HCT116 (cell line): ENCODE measurements around the gene PEX10.

Experiments used
- CEBPB ChIP-seq: IDR thresholded peaks from 2 replicates; pipeline ENCODE4 v1.6.1; 2012; ENCODE audit warnings: low read depth
- EZH2phosphoT487 ChIP-seq: fragments of 200-600 bp; IDR thresholded peaks from 2 replicates; pipeline ENCODE4 v1.6.1; 2018; ENCODE audit warnings: antibody characterized with exemption, borderline replicate concordance
- FOSL1 ChIP-seq: IDR thresholded peaks from 2 replicates; pipeline ENCODE4 v1.6.1; 2012; ENCODE audit warnings: low read depth
- POLR2A ChIP-seq: IDR thresholded peaks from 2 replicates; pipeline ENCODE4 v1.7.0; 2011; ENCODE audit warnings: borderline replicate concordance; ENCODE audit not compliant: insufficient read depth, insufficient read length; ENCODE audit errors: extremely low read depth
- TF ChIP-seq, protein P1 (sequence below), 3 experiments: fragments of 200-600 bp in 1 of 3; sonication (generic) in 1 of 3; IDR thresholded peaks in 2 of 3; conservative IDR thresholded peaks in 1 of 3; 2 replicates each; pipeline ENCODE4 v1.5.1; 2012 to 2017; ENCODE audit warnings: low read depth in 2 of 3, low read length in 2 of 3, antibody characterized with exemption in 1 of 3, borderline replicate concordance in 1 of 3, control low read depth in 1 of 3, mild to moderate bottlenecking in 1 of 3, mixed read lengths in 1 of 3, mixed run types in 1 of 3, moderate library complexity in 1 of 3; ENCODE audit not compliant: insufficient read depth in 1 of 3
- TF ChIP-seq, protein P2 (sequence below): IDR thresholded peaks from 2 replicates; pipeline ENCODE4 v1.6.1; 2012
- TF ChIP-seq, protein P3 (sequence below): IDR thresholded peaks from 2 replicates; pipeline ENCODE4 v1.6.1; 2012; ENCODE audit warnings: low read depth
- TF ChIP-seq, protein P4 (sequence below): IDR thresholded peaks from 2 replicates; pipeline ENCODE4 v1.6.1; 2011; ENCODE audit warnings: mild to moderate bottlenecking, low read length, moderate library complexity; ENCODE audit not compliant: insufficient replicate concordance; ENCODE audit errors: extremely low read depth

DNA sequence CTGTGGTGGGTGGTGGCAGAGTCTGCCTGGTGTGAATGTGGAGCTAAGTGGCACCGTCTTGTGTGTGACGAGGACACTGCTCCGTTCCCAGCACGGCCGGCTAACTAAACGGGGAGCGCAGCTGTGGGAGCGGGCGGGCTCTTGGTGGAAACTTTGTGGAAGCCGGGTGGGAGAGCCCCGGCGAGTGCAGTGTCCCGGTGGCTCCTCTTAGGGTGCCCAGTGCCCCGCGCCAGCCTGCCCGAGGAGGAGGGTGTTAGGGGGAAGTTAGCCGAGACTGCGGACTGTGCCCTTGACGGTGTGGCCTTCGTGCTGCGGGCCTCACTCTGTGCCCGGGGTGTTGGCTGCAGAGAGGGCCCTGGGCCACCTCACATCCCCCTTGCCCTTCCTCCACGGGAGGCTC, 9.9 kb downstream of the PEX10 start:
- TF ChIP-seq, protein P1, sequence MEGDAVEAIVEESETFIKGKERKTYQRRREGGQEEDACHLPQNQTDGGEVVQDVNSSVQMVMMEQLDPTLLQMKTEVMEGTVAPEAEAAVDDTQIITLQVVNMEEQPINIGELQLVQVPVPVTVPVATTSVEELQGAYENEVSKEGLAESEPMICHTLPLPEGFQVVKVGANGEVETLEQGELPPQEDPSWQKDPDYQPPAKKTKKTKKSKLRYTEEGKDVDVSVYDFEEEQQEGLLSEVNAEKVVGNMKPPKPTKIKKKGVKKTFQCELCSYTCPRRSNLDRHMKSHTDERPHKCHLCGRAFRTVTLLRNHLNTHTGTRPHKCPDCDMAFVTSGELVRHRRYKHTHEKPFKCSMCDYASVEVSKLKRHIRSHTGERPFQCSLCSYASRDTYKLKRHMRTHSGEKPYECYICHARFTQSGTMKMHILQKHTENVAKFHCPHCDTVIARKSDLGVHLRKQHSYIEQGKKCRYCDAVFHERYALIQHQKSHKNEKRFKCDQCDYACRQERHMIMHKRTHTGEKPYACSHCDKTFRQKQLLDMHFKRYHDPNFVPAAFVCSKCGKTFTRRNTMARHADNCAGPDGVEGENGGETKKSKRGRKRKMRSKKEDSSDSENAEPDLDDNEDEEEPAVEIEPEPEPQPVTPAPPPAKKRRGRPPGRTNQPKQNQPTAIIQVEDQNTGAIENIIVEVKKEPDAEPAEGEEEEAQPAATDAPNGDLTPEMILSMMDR (IDR thresholded peaks at IDR 0.05 in 2 of 3, conservative IDR thresholded peaks at IDR 0.05 in 1 of 3; ENCODE audit: borderline replicate concordance in 1 of 3, insufficient read depth in 1 of 3, low read depth in 2 of 3, low read length in 2 of 3): no peak
- TF ChIP-seq CEBPB (no peak), POLR2A (no peak), FOSL1 (no peak), EZH2phosphoT487 (no peak)
- TF ChIP-seq, protein P2, sequence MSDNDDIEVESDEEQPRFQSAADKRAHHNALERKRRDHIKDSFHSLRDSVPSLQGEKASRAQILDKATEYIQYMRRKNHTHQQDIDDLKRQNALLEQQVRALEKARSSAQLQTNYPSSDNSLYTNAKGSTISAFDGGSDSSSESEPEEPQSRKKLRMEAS: no peak
- TF ChIP-seq, protein P3, sequence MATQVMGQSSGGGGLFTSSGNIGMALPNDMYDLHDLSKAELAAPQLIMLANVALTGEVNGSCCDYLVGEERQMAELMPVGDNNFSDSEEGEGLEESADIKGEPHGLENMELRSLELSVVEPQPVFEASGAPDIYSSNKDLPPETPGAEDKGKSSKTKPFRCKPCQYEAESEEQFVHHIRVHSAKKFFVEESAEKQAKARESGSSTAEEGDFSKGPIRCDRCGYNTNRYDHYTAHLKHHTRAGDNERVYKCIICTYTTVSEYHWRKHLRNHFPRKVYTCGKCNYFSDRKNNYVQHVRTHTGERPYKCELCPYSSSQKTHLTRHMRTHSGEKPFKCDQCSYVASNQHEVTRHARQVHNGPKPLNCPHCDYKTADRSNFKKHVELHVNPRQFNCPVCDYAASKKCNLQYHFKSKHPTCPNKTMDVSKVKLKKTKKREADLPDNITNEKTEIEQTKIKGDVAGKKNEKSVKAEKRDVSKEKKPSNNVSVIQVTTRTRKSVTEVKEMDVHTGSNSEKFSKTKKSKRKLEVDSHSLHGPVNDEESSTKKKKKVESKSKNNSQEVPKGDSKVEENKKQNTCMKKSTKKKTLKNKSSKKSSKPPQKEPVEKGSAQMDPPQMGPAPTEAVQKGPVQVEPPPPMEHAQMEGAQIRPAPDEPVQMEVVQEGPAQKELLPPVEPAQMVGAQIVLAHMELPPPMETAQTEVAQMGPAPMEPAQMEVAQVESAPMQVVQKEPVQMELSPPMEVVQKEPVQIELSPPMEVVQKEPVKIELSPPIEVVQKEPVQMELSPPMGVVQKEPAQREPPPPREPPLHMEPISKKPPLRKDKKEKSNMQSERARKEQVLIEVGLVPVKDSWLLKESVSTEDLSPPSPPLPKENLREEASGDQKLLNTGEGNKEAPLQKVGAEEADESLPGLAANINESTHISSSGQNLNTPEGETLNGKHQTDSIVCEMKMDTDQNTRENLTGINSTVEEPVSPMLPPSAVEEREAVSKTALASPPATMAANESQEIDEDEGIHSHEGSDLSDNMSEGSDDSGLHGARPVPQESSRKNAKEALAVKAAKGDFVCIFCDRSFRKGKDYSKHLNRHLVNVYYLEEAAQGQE: no peak
- TF ChIP-seq, protein P4, sequence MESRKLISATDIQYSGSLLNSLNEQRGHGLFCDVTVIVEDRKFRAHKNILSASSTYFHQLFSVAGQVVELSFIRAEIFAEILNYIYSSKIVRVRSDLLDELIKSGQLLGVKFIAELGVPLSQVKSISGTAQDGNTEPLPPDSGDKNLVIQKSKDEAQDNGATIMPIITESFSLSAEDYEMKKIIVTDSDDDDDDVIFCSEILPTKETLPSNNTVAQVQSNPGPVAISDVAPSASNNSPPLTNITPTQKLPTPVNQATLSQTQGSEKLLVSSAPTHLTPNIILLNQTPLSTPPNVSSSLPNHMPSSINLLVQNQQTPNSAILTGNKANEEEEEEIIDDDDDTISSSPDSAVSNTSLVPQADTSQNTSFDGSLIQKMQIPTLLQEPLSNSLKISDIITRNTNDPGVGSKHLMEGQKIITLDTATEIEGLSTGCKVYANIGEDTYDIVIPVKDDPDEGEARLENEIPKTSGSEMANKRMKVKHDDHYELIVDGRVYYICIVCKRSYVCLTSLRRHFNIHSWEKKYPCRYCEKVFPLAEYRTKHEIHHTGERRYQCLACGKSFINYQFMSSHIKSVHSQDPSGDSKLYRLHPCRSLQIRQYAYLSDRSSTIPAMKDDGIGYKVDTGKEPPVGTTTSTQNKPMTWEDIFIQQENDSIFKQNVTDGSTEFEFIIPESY: no peak
